Measurements from ENCODE around the gene GALNT2. TPM values are rescaled to one million over a fixed set of nuclear protein-coding genes. Genes with fewer than 3 reads are reported as not detected.

GALNT2 gene
- total and polyA plus RNA-seq, 9 of the 15 experiments (the other 6 are each of a cell fraction or from before 2014, with no cell fraction given): 1.6 to 106 (median 51.9) TPM

- Histone ChIP-seq H3K9ac (ENCODE audit: insufficient read depth in 1 of 2, low read depth in 2 of 2, low read length in 2 of 2) (peak overlapping the region; percentile 17 to 53; a peak in 2 of 4 replicates), H3K36me3 (ENCODE audit: control insufficient read depth, insufficient read depth, low read length) (peaks cover 15% of the 10 kb centered on the region; the same call in 2 of the 3 replicates), H4K20me1 (replicated peaks; ENCODE audit: control insufficient read depth, insufficient read depth, low read length) (no peaks in the 10 kb centered on the region; the same call in 1 of the 2 replicates), H3K79me2 (ENCODE audit: control insufficient read depth, insufficient read depth, low read length) (peaks cover 100% of the 10 kb centered on the region), H3K27ac (ENCODE audit: extremely low read depth, low read depth, low read length) (peak overlapping the region; percentile 79), H3K9me3 (replicated peaks; ENCODE audit: control insufficient read depth, insufficient read depth, low read depth, low read length) (no peaks in the 10 kb centered on the region), H3K4me2 (ENCODE audit: insufficient read depth, low read length) (peak overlapping the region; percentile 74), H3K9me1 (ENCODE audit: control insufficient read depth, insufficient read depth, low read length) (peaks cover 3% of the 10 kb centered on the region), H3K4me1 (replicated peaks in 1 of 2; ENCODE audit: control insufficient read depth in 2 of 2, insufficient read depth in 2 of 2, low read length in 2 of 2) (peaks cover 86 to 97% of the 10 kb centered on the region in 2 experiments), H3K4me3 (no peak overlapping the region), H3K27me3 (ENCODE audit: control insufficient read depth in 2 of 2, insufficient read depth in 2 of 2, low read length in 2 of 2) (no peaks in the 10 kb centered on the region), H2AFZ (ENCODE audit: low read depth, low read length) (no peak overlapping the region)
- BruUV-seq (replicated peaks): no TSS peak
- WGBS (ENCODE audit: insufficient coverage, low coverage, missing lambda C conversion rate): 5% methylated on average over 9 of the region's 9 CpGs
- ATAC-seq (peak; percentile 5), DNase-seq (ENCODE audit: extremely low read depth in 1 of 4, low spot score in 3 of 4) (peak; percentile 71 to 90 (median 76)), FAIRE-seq (peak; percentile 87)
- in situ Hi-C loops (cut with MboI): no loop called here
- POLR2A ChIA-PET: interaction anchor here (1.0 to 3.4 kb wide), 5 partner anchors 10 to 195 kb away, joined by 3 to 20 read pairs (median 5); no protein-coding TSS in a partner anchor
- intact Hi-C loops (cut with micrococcal nuclease): loop anchor here (5.0 kb wide), 1 partner anchor 44 kb away; no protein-coding TSS in a partner anchor
- CTCF ChIA-PET (ENCODE audit: low intra/inter-chr PET ratio): no interaction called here
- no peak for TF ChIP-seq RFX1 (IDR thresholded peaks at IDR 0.05)
- TF ChIP-seq TCF7L2 (IDR thresholded peaks at IDR 0.05; ENCODE audit: low read depth, low read length): no peak
- TF ChIP-seq MEF2A (IDR thresholded peaks at IDR 0.05; ENCODE audit: control insufficient read depth, low read depth, low read length): no peak
- TF ChIP-seq JUND (IDR thresholded peaks at IDR 0.05; ENCODE audit: borderline replicate concordance, low read depth, low read length): peak; percentile 32; the same call in 1 of the 2 replicates
- no peak; the same call in 2 of the 3 replicates for TF ChIP-seq JUND (tag; IDR thresholded peaks at IDR 0.05; ENCODE audit: borderline replicate concordance, low read depth, low read length)
- TF ChIP-seq ZBTB26 (CRISPR knock-in tag; IDR thresholded peaks at IDR 0.05): no peak
- TF ChIP-seq GATAD2A (IDR thresholded peaks at IDR 0.05): peak; percentile 82; the same call in 1 of the 2 replicates
- TF ChIP-seq MYNN (IDR thresholded peaks at IDR 0.05): peak; percentile 91
- TF ChIP-seq MYNN (CRISPR knock-in tag; IDR thresholded peaks at IDR 0.05): no peak
- TF ChIP-seq GATAD2B (IDR thresholded peaks at IDR 0.05; ENCODE audit: borderline replicate concordance): peak; percentile 85; the same call in 1 of the 2 replicates
- TF ChIP-seq PML (IDR thresholded peaks at IDR 0.05; ENCODE audit: low read length): peak; percentile 70
- no peak for TF ChIP-seq TCFL5 (CRISPR knock-in tag; conservative IDR thresholded peaks at IDR 0.05)
- TF ChIP-seq EGR1 (conservative IDR thresholded peaks at IDR 0.05): peak; percentile 31; the same call in 1 of the 2 replicates
- TF ChIP-seq GATA2 (CRISPR knock-in tag; IDR thresholded peaks at IDR 0.05): peak; percentile 79
- no peak for TF ChIP-seq ZNF77 (CRISPR knock-in tag; IDR thresholded peaks at IDR 0.05)
- TF ChIP-seq HMG20B (CRISPR knock-in tag; IDR thresholded peaks at IDR 0.05): no peak
- TF ChIP-seq AFF4 (CRISPR knock-in tag; IDR thresholded peaks at IDR 0.05): no peak
Measured at GRCh38 chr1:230143534-230143933, 76.5 kb downstream of the GALNT2 start.

All from K562 (cell line).